MCF 10A (cell line): ENCODE data around the gene GPR31. TPM values are rescaled to one million over a fixed set of nuclear protein-coding genes. Genes with fewer than 3 reads are reported as not detected.

ENCODE experiments used
- BruUV-seq: library from RNA; stranded (reverse); fragments of 400-500 nt; replicated peaks from 2 replicates; lab custom pipeline; 2021; lab: Mats Ljungman, UMichigan
- CTCF ChIA-PET: fragments of 300-600 bp; sonication (Branson Sonifier 250); formaldehyde crosslinking; extraction: SDS; loops from one replicate; lab custom pipeline; 2021; ENCODE audit warnings: antibody characterized with exemption, inconsistent platforms; lab: Yijun Ruan, JAX
- POLR2A ChIA-PET: fragments of 300-600, 350-650 bp; sonication (Branson Sonifier 250); formaldehyde crosslinking; extraction: SDS; loops from one replicate; lab custom pipeline; 2020; ENCODE audit warnings: antibody characterized with exemption, inconsistent platforms; lab: Yijun Ruan, JAX
- DNase-seq: peaks from one replicate; pipeline ENCODE4 v3.0.0-alpha.2; 2018; ENCODE audit not compliant: unreplicated experiment
- H3K27ac Mint-ChIP-seq: one replicate; pipeline ENCODE4 v1.8.0; 2022; ENCODE audit warnings: mild to moderate bottlenecking, low read depth, mixed read lengths; ENCODE audit not compliant: unreplicated experiment
- H3K27me3 Mint-ChIP-seq: one replicate; pipeline ENCODE4 v1.8.0; 2022; ENCODE audit warnings: mixed read lengths; ENCODE audit not compliant: insufficient read depth, unreplicated experiment
- H3K36me3 Mint-ChIP-seq: one replicate; pipeline ENCODE4 v1.8.0; 2022; ENCODE audit warnings: mild to moderate bottlenecking, moderate library complexity, mixed read lengths; ENCODE audit not compliant: insufficient read depth, unreplicated experiment
- H3K4me1 Mint-ChIP-seq: one replicate; pipeline ENCODE4 v1.8.0; 2022; ENCODE audit warnings: mixed read lengths; ENCODE audit not compliant: insufficient read depth, unreplicated experiment
- H3K4me3 Mint-ChIP-seq: one replicate; pipeline ENCODE4 v1.8.0; 2022; ENCODE audit warnings: mild to moderate bottlenecking, moderate library complexity, mixed read lengths; ENCODE audit not compliant: unreplicated experiment
- H3K9me3 Mint-ChIP-seq: one replicate; pipeline ENCODE4 v1.8.0; 2022; ENCODE audit warnings: mixed read lengths; ENCODE audit not compliant: unreplicated experiment
- intact Hi-C: fragments of 100-400 bp; cut with micrococcal nuclease; formaldehyde crosslinking; loops from 2 replicates; pipeline ENCODE4 v1.14.1; 2022
- total RNA-seq: library from RNA; stranded (reverse); gene quantifications from 2 replicates; pipeline ENCODE4 v1.2.3, GENCODE V29; 2022
- TF ChIP-seq, protein P1 (sequence below): fragments of 200-600 bp; IDR thresholded peaks from one replicate; pipeline ENCODE4 v1.8.0; 2022; ENCODE audit warnings: antibody characterized with exemption, mild to moderate bottlenecking; ENCODE audit not compliant: unreplicated experiment

Gene GPR31
- total RNA-seq, 1 experiment from 2014 or later, result not detected

DNA sequence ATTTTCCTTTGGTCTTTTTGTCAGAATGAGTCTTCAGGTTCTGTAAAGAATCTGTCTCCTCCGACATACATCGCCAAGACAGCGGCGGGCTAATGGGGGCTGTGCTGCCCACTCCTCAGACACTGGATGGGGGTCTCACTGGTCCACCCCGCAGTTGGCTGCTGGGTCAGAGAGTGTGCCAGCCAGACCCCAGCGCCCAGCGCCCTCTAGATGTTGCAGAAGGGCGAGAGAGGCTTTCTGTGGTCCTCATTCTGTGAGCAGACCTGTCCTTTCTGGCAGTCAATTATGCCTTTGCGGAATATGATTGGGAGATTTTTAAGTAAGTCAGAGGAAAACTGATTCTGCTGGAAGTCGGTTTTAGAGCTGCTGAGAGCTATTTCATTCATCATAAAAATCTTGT lies 42.7 kb downstream of the GPR31 start:
- no TSS peak for BruUV-seq
- intact Hi-C loops, result no loop called here
- H3K4me1 Mint-ChIP-seq, result no peaks in the 10 kb centered on the region
- ChIA-PET POLR2A (no interaction called here), CTCF (interaction anchor here (0.6 kb wide), 1 partner anchor 675 kb away, joined by 3 read pairs; no protein-coding TSS in a partner anchor)
- TF ChIP-seq, protein P1, sequence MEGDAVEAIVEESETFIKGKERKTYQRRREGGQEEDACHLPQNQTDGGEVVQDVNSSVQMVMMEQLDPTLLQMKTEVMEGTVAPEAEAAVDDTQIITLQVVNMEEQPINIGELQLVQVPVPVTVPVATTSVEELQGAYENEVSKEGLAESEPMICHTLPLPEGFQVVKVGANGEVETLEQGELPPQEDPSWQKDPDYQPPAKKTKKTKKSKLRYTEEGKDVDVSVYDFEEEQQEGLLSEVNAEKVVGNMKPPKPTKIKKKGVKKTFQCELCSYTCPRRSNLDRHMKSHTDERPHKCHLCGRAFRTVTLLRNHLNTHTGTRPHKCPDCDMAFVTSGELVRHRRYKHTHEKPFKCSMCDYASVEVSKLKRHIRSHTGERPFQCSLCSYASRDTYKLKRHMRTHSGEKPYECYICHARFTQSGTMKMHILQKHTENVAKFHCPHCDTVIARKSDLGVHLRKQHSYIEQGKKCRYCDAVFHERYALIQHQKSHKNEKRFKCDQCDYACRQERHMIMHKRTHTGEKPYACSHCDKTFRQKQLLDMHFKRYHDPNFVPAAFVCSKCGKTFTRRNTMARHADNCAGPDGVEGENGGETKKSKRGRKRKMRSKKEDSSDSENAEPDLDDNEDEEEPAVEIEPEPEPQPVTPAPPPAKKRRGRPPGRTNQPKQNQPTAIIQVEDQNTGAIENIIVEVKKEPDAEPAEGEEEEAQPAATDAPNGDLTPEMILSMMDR, result no peak
- peaks cover 91% of the 10 kb centered on the region for H3K27me3 Mint-ChIP-seq
- H3K9me3 Mint-ChIP-seq, result no peaks in the 10 kb centered on the region
- H3K27ac Mint-ChIP-seq, result no peak overlapping the region
- H3K36me3 Mint-ChIP-seq, result no peaks in the 10 kb centered on the region
- DNase-seq, result no peak
- H3K4me3 Mint-ChIP-seq, result no peak overlapping the region

DNA sequence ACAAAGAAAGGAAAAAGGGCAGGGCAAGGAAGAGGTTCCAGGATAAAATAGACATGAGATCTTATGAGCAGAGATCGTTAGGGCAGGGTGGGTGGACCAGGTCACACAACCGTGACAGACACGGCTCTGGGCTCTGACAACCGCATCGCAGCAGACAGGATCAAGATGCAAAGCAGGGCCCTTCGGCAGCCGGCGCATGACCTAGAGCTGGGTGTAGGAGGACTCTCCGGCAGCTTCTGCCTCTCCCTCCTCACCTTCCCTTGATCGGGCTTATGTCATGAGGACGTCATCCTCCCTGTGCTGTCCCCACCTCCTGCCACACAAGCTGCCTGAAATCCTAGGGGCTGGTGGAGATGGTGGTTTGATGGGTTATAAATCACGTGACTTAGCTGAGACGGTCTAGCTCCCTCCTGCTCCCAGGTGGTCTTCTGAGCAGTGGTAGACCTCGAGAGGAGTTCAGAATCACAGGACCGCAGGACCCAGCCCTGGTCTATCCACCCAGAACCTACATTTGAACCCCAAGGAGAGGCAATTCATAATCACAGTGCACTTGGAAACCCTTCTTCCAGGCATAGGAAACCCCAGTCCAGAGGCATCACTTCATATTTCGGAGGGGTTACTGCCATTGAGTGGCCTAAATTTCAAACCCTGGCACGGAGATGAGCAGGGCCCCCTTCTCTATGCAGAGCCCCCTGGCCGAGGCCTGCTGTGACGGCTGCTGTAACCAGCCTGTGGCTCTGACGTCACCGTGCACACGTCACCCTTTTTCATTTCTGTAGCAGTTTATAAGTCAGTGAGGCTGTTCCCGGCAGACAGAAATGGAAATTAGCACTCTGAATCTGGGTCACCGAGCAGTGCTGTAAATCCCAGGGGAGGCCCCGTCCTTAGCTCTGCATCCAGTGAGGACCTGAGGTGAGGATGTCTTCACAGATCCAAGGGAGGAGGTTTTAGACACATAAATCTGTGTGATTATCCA lies 43.6 kb downstream of the GPR31 start:
- intact Hi-C loops, result no loop called here
- no peak overlapping the region for H3K27ac Mint-ChIP-seq
- POLR2A ChIA-PET, result no interaction called here
- BruUV-seq, result no TSS peak
- TF ChIP-seq, protein P1, result no peak
- H3K27me3 Mint-ChIP-seq, result peaks cover 97% of the 10 kb centered on the region
- CTCF ChIA-PET, result no interaction called here
- H3K9me3 Mint-ChIP-seq, result no peaks in the 10 kb centered on the region
- no peaks in the 10 kb centered on the region for H3K36me3 Mint-ChIP-seq
- H3K4me1 Mint-ChIP-seq, result no peaks in the 10 kb centered on the region
- DNase-seq, result no peak
- no peak overlapping the region for H3K4me3 Mint-ChIP-seq

DNA sequence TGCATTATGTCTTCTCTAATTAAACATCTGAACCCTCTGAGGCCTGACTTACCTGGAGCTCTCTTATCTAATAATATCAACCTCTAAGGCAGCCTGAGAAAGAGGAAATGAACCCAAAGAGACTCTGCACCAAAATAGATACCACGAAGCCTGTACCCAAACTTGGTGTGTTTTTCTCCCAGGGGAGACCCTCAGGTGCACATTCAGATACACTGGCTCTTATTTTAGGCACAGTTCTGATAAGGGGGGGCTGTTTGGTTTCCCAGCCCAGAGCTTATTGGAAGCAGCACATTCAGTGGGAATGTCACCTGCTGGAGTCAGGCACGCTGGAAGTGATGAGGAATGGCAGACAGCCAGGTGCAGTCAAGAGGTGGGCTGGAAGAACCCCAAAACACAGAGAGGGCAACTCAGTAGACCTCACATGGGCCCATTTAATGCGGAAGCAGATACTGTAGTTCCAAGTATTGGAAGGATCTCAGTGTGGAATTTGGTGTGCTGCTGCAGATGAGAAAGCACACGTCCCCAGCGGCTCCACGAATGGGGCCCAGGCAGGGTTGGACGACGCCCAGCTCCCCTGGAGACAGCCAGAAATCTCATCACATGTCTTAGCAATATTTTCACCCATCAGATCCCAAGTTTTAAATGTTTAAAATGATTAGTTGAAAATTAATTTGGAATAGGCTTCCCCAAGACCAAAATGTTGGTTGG lies 44.6 kb downstream of the GPR31 start:
- POLR2A ChIA-PET, result no interaction called here
- H3K27me3 Mint-ChIP-seq, result peaks cover 94% of the 10 kb centered on the region

More for the DNA sequence above, 44.6 kb downstream of the GPR31 start:
- no peak overlapping the region for H3K4me3 Mint-ChIP-seq
- no TSS peak for BruUV-seq
- H3K27ac Mint-ChIP-seq, result no peak overlapping the region
- H3K36me3 Mint-ChIP-seq, result no peaks in the 10 kb centered on the region
- H3K4me1 Mint-ChIP-seq, result no peaks in the 10 kb centered on the region
- intact Hi-C loops, result no loop called here
- CTCF ChIA-PET, result no interaction called here
- H3K9me3 Mint-ChIP-seq, result no peaks in the 10 kb centered on the region
- TF ChIP-seq, protein P1, result no peak
- DNase-seq, result no peak
